HL-60 (cell line): Measurements from ENCODE around the gene EHF.

Experiments
- REST ChIP-seq: IDR thresholded peaks from 2 replicates; pipeline ENCODE4 v1.6.1; 2012; ENCODE audit warnings: low read depth; ENCODE audit not compliant: insufficient replicate concordance
- TF ChIP-seq, protein P1 (sequence below): IDR thresholded peaks from one replicate; pipeline ENCODE4 v1.5.1; 2011; ENCODE audit warnings: low read length, control low read depth, inconsistent platforms; ENCODE audit not compliant: insufficient read depth

DNA sequence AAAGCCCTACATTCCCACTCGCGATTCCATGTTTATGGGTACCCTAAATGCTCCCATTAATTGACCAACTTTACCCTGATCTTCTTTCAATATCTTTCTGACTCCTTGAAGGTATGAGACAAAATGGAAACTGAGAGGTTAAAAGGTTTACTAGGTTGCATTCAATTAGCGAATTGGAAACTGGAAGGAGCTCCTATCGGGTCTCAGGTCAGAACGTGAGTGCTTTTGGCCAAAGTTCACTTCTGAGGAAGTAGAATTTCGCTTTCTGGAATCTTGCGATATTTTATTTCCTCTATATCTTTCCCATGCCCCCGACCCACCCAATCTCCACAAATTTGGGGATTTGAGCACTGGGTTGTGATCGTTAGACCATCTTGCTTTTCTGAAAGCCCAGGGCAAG is 2.6 kb downstream of the EHF start:
- no peak for TF ChIP-seq REST
- TF ChIP-seq, protein P1, sequence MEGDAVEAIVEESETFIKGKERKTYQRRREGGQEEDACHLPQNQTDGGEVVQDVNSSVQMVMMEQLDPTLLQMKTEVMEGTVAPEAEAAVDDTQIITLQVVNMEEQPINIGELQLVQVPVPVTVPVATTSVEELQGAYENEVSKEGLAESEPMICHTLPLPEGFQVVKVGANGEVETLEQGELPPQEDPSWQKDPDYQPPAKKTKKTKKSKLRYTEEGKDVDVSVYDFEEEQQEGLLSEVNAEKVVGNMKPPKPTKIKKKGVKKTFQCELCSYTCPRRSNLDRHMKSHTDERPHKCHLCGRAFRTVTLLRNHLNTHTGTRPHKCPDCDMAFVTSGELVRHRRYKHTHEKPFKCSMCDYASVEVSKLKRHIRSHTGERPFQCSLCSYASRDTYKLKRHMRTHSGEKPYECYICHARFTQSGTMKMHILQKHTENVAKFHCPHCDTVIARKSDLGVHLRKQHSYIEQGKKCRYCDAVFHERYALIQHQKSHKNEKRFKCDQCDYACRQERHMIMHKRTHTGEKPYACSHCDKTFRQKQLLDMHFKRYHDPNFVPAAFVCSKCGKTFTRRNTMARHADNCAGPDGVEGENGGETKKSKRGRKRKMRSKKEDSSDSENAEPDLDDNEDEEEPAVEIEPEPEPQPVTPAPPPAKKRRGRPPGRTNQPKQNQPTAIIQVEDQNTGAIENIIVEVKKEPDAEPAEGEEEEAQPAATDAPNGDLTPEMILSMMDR = no peak
